Hepatocyte (in vitro differentiated cells): ENCODE measurements around the gene SLC38A1.

Experiments used
- EZH2 ChIP-seq: fragments of 200-600 bp; sonication (generic); IDR thresholded peaks from 2 replicates; pipeline ENCODE4 v1.6.1; 2016; ENCODE audit warnings: antibody characterized with exemption, mild to moderate bottlenecking, borderline replicate concordance
- EZH2phosphoT487 ChIP-seq: fragments of 200-600 bp; sonication (generic); IDR thresholded peaks from one replicate; pipeline ENCODE4 v1.6.1; 2018; ENCODE audit warnings: antibody characterized with exemption, mild to moderate bottlenecking, low read depth, moderate library complexity; ENCODE audit not compliant: unreplicated experiment, severe bottlenecking
- TF ChIP-seq, protein P1 (sequence below): fragments of 200-600 bp; sonication (generic); IDR thresholded peaks from 2 replicates; pipeline ENCODE4 v1.5.1; 2016; ENCODE audit warnings: antibody characterized with exemption, mild to moderate bottlenecking; ENCODE audit not compliant: poor library complexity

DNA sequence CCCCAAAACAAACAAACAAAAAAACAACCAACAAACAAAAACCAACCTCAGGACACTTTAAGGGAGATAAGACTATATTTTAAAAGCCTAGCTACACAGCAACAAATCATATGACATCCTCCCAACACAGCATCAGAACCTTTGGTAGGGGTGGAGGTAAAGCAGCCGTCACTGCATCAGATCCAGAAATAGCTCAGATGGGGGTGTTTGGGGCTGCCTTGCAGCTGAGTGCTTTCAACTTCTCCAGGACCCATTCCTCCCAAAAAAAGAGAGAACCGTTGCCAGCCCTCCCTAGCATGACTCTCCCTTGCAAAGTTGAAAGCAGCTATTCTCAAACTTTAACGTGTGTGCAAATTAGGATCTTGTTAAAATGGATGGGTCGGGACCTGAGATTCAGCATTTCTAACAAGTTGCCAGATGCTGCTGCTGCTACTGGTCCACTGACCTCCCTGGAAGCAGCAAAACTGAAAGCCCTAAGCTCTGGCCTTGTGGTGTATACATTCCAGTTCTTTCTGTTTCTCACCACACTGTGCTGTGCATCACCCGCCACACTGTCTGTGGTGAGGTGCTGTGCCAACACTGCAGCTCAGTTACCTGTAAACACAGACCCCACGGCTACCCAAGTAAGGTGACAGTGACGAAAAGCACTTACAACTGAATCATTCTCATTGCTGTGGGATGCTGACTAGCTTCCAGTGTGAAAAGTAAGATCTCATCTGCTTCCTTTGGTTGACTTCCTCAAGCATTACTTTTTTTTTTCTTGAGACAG is 54.0 kb downstream of the SLC38A1 start:
- TF ChIP-seq, protein P1, sequence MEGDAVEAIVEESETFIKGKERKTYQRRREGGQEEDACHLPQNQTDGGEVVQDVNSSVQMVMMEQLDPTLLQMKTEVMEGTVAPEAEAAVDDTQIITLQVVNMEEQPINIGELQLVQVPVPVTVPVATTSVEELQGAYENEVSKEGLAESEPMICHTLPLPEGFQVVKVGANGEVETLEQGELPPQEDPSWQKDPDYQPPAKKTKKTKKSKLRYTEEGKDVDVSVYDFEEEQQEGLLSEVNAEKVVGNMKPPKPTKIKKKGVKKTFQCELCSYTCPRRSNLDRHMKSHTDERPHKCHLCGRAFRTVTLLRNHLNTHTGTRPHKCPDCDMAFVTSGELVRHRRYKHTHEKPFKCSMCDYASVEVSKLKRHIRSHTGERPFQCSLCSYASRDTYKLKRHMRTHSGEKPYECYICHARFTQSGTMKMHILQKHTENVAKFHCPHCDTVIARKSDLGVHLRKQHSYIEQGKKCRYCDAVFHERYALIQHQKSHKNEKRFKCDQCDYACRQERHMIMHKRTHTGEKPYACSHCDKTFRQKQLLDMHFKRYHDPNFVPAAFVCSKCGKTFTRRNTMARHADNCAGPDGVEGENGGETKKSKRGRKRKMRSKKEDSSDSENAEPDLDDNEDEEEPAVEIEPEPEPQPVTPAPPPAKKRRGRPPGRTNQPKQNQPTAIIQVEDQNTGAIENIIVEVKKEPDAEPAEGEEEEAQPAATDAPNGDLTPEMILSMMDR, result no peak
- TF ChIP-seq EZH2phosphoT487 (no peak), EZH2 (no peak)
